Choroid plexus epithelial cell (primary cell): ENCODE data around the gene SYTL4.

Source experiments
- DNase-seq: peaks from one replicate; pipeline ENCODE4 v3.0.0-alpha.2; 2010; ENCODE audit warnings: low read depth
- H3K4me3 ChIP-seq: 2 replicates; pipeline ENCODE4 v1.5.1; 2011; ENCODE audit warnings: low read depth, mild to moderate bottlenecking, control low read depth, low read length, moderate library complexity
- CTCF ChIP-seq: conservative IDR thresholded peaks from 2 replicates; pipeline ENCODE4 v1.5.1; 2011; ENCODE audit warnings: low read depth, mild to moderate bottlenecking, control low read depth, inconsistent platforms, low read length, moderate library complexity

Gene SYTL4

GRCh38 chrX:100662170-100662569, 69.8 kb downstream of the SYTL4 start:
- TF ChIP-seq CTCF = no peak
- H3K4me3 ChIP-seq = no peak overlapping the region
- DNase-seq = no peak

GRCh38 chrX:100659431-100660137, 72.3 kb downstream of the SYTL4 start:
- DNase-seq = peak; percentile 39
- H3K4me3 ChIP-seq = no peak overlapping the region
- no peak for TF ChIP-seq CTCF

- H3K4me3 ChIP-seq = no peak overlapping the region
- TF ChIP-seq CTCF = no peak
- peak; percentile 61 for DNase-seq
These were observed 73.0 kb downstream of the SYTL4 start for GRCh38 chrX:100658941-100659381.

GRCh38 chrX:100654261-100654660, 77.7 kb downstream of the SYTL4 start:
- H3K4me3 ChIP-seq = no peak overlapping the region
- TF ChIP-seq CTCF = peak; percentile 31
- DNase-seq = peak; percentile 61

GRCh38 chrX:100652266-100652665, 79.7 kb downstream of the SYTL4 start:
- TF ChIP-seq CTCF = no peak
- DNase-seq = no peak
- H3K4me3 ChIP-seq = no peak overlapping the region

GRCh38 chrX:100650841-100651240, 81.1 kb downstream of the SYTL4 start:
- TF ChIP-seq CTCF = no peak
- no peak overlapping the region for H3K4me3 ChIP-seq
- no peak for DNase-seq
